T1000 (cell line): Measurements from ENCODE around the gene ZNF691.
"Not testable (repeated sequence)": the region's sequence is repeated elsewhere in the genome, so short reads cannot be mapped to it uniquely, and the experiment has no call there.

Experiments used
- DNase-seq: peaks from one replicate; lab custom pipeline; 2025; ENCODE audit warnings: mixed read lengths; lab: John Stamatoyannopoulos, UW

Gene ZNF691

GRCh38 chr1:42859366-42859765 lies 13.0 kb downstream of the ZNF691 start:
- not testable (repeated sequence) for DNase-seq

DNA sequence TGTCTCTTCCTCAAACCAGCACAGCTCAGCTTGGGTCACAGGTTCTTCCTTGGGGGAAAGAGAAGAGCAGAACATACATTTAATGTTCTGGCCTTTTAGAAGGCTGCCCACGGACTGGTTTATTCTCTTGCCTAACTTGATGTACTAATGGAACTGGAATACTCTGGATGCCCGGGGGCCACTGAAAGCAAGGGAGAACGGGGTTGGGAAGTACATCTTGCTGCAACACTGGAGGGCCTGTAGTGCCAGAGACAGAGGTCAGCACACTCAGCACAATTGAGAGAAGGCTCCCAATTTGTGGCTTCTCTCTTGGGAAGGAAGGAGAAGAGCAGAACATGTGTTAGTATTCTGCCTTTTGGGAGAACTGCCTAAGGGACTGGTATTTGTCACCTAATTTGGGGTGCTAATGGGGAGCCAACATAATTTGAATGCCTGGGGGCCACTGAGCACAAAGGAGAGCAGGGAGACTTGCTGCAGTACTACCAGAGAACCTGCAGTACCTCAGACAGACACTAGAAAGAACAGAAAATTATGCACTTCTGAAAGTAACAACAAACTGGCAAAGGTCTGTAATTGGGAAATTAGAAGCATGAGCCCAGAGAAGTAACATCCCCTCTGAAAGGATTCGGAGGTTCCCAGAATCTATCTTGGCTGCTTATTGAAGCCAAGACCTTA lies 14.1 kb downstream of the ZNF691 start:
- DNase-seq: no peak

- no peak for DNase-seq
Observed at GRCh38 chr1:42861014-42861399, 14.6 kb downstream of the ZNF691 start.

DNA sequence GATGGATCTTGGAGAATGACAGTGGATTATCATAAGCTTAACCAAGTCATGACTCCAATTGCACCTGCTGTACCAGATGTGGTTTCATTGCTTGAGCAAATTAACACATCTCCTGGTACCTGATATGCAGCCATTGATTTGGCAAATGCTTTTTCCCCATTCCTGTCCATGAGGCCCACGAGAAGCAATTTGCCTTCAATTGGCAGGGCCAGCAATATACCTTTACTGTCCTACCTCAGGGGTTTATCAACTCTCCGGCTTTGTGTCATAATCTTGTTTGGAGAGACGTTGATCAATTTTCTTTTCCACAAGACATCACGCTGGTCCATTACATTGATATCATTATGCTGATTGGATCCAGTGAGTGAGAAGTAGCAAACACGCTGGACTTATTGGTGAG lies 20.1 kb downstream of the ZNF691 start:
- no peak for DNase-seq

DNA sequence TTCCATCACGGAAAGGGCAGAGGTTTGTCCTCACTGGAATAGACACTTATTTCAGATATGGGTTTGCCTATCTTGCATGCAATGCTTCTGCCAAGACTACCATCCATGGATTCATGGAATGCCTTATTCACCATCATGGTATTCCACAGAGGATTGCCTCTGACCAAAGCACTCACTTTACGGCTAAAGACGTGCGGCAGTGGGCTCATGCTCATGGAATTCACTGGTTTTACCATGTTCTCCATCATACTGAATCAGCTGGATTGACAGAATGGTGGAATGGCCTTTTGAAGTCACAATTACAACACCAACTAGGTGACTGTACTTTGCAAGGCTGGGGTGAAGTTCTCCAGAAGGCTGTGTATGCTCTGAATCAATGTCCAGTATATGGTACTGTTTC lies 22.1 kb downstream of the ZNF691 start:
- not testable (repeated sequence) for DNase-seq

- DNase-seq: not testable (repeated sequence)
Observed at GRCh38 chr1:42869254-42869653, 22.8 kb downstream of the ZNF691 start.

DNA sequence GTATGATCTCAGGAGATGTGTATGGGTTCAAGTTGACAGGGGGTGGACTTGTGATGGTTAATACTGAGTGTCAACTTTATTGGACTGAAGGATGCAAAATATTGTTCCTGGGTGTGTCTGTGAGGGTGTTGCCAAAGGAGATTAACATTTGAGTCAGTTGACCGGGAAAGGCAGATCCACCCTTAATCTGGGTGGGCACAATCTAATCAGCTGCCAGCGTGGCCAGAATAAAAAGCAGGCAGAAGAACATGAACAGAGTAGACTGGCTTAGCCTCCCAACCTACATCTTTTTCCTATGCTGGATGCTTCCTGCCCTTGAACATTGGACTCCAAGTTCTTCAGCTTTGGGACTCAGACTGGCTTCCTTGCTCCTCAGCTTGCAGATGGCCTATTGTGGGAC lies 23.3 kb downstream of the ZNF691 start:
- DNase-seq: not testable (repeated sequence)

GRCh38 chr1:42873108-42873507 lies 26.7 kb downstream of the ZNF691 start:
- DNase-seq: not testable (repeated sequence)

DNA sequence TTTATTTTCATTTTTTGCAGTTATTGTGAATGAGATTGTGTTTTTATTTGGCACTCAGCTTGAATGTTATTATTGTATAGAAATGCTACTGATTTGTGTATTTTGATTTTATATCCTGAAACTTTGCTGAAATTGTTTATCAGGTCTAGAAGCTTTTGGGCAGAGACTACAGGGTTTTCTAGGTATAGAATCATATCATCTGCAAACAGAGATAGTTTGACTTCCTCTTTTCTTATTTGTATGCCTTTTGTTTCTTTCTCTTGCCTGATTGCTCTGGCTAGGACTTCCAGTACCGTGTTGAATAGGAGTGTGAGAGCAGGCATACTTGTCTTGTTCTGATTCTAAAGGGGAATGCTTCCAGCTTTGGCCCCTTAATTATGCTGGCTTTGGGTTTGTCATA lies 27.3 kb downstream of the ZNF691 start:
- DNase-seq: no peak

GRCh38 chr1:42876009-42876408 lies 29.6 kb downstream of the ZNF691 start:
- DNase-seq: no peak

GRCh38 chr1:42877380-42877779 lies 31.0 kb downstream of the ZNF691 start:
- no peak for DNase-seq

GRCh38 chr1:42880384-42880783 lies 34.0 kb downstream of the ZNF691 start:
- no peak for DNase-seq

DNA sequence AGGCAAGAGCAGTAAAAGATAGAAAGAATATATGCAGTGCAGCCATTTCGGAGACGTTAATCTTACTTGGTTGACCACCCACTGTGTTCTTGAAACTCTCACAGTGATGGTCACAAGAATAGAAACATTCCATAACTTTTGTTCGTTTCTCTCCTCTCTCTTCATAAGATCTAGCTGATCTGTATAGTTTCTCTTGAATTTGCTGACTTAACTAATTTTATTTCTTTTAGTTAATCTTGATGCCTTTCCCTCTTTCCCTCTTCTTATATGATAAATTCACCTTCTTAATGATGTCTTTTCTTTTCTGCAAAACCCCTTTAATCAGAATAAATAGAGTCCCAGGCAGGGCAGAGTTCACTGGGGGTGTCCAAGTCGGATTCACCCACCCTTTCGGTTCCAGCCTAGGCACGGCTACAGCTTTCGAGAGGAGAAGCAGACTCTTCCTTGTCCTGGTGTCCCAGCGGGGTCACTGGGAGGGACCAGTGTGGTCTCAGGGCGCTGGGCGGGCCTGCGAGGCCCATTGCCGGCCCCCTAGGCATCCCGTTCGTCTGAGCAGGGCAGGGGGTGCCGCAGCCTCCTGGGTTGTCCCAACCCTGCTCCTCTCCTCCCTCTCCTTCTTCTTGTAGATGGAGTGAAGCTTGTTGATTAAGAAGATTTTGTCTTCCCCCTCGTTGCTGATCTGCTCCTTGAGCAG lies 39.8 kb downstream of the ZNF691 start:
- DNase-seq: no peak

DNA sequence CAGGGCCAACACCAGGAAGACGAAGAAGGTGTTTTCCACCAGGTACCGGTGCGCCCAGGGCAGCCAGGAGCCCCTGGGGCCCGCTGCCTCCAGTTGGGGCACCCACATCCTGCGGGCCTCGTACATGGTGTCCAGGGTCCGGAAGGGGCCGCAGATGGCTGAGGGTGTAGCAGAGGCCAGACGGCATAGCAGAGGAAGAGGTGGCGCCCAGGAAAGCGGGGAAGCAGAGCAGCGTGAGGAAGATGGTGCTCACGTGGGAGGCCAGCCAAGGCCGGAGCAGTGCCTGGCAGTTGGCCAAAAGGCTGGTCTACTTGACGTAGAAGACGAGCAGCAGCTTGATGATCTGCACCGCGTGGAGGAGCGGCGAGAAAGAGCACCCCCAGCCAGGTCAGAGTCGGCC lies 40.4 kb downstream of the ZNF691 start:
- DNase-seq: no peak

DNA sequence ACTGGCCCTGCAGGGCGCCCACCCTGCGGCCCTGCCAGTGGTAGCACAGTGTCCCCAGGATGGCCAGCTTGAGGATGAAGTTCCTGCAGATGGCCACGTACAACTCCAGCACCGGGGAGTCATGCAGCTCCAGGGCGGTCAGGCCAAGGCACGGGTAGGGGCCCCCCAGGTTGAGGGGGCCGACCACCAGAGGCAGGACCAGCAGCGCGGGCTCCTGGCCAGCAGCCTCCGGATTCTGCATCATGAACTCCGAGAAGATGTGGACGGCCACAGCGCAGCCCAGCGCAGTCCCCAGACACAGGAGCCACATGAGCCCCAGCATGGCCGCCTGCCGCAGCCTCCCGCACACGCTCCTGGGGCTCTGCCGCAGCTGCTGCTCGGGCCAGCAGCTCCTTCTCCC lies 41.0 kb downstream of the ZNF691 start:
- DNase-seq: no peak

DNA sequence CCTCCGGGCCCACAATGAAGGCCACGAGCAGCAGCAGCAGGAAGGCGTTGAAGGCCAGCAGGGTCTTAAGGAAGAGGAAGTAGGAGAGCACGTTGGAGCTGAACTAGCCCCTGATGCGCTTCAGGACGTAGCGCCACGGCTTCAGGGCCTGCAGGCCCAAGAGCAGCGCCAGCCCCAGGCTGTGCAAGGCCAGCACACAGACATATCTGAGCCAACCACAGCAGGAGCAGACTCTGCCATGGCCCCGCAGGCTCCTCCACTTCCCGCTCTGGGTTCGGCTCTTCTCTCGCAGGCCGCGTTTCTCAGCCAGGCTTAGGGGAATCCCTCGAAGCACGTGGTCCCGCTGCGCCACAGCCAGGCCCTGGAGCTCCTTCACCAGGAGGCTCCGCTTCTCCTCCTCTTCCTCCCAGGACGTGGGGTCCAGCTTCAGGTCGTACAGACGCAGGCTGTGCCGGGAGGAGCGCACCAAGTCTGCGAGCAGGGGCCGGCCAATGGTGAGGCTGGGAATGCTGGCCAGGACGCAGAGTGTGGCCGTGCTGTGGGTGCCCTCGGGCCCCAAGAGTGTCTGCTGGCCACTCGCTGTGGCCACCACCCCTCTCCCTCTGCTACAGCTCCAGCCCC lies 41.7 kb downstream of the ZNF691 start:
- DNase-seq: no peak

- DNase-seq: no peak
Observed at GRCh38 chr1:42889264-42889663, 42.9 kb downstream of the ZNF691 start.

DNA sequence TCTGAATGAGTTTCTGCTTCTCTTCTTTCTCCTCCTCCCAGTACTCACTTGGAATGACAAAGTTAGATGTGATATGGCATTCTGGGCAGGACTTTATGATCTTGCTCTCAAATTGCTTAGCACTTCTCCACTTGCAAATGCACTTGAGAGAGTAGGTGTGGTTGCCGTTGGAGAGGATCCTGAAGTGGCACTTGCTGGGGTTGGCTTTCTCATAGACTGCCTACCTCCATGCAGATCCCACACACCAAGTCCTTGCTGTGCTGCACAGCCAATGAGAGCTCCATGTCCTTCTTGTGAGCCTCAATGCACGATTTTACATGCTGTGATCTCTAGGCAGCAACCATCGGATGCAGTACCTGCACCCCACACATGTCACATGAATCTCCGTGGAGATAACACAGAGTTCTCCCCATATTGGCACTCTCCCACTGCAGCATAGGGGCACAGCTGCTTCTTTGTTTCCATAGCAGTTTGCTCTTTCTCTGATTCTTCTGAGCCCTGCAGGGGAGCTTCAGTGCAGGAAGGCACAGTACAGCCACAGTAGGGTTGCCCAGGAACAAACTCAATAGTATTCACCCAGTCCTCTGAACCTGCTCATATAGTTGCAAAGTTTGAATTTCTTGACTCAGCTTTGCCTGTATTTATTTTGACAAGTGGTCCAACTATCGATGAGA lies 45.2 kb downstream of the ZNF691 start:
- no peak for DNase-seq

DNA sequence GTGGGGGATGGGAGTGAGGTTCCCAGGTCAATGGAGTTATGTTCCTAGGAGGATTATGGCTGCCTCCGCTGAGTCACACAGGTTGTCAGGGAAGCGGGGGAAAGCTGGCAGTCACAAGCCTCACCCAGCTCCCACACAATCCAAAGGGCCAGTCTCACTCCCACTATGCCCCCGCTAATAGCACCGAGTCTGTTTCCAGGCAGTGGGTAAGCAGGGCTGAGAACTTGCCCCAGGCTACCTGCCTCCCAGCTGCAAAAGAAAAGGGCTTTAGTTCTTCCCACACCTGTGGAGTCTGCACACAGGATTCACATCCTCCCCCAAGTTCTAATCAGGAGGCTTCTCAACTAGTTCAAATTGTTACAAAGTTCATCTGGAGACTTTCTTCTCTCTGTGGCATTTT lies 53.5 kb downstream of the ZNF691 start:
- DNase-seq: not testable (repeated sequence)
